ENCODE measurements around the gene PRRG2.
"Not testable (repeated sequence)": the region's sequence is repeated elsewhere in the genome, so short reads cannot be mapped to it uniquely, and the experiment has no call there.

Gene PRRG2

GRCh38 chr19:49626226-49626625 lies 45.1 kb downstream of the PRRG2 start:
- CTCF ChIA-PET: no interaction called here
- no peak for DNase-seq (ENCODE audit: extremely low spot score)
- POLR2A ChIA-PET: no interaction called here
- TF ChIP-seq CTCF (IDR thresholded peaks at IDR 0.05; ENCODE audit: control extremely low read depth, extremely low read depth, low read depth, missing control alignments): no peak

- no peak for DNase-seq (ENCODE audit: extremely low spot score)
- ChIA-PET CTCF (no interaction called here), POLR2A (no interaction called here)
- no peak for TF ChIP-seq CTCF (IDR thresholded peaks at IDR 0.05; ENCODE audit: control extremely low read depth, extremely low read depth, low read depth, missing control alignments)
These were observed 48.5 kb downstream of the PRRG2 start for GRCh38 chr19:49629659-49630058.

- DNase-seq (ENCODE audit: extremely low spot score): no peak
- CTCF ChIA-PET: interaction anchor here (0.8 to 1.2 kb wide), 2 partner anchors 24 to 42 kb away, joined by 3 read pairs; no protein-coding TSS in a partner anchor
- no peak for TF ChIP-seq CTCF (IDR thresholded peaks at IDR 0.05; ENCODE audit: control extremely low read depth, extremely low read depth, low read depth, missing control alignments)
- POLR2A ChIA-PET: interaction anchor here (0.6 kb wide), 1 partner anchor 137 kb away, joined by 4 read pairs; no protein-coding TSS in a partner anchor
These were observed 50.0 kb downstream of the PRRG2 start for GRCh38 chr19:49631014-49631588.

GRCh38 chr19:49631610-49632192 lies 50.6 kb downstream of the PRRG2 start:
- DNase-seq (ENCODE audit: extremely low spot score): no peak
- ChIA-PET CTCF (interaction anchor here (0.8 kb wide), 1 partner anchor 41 kb away, joined by 3 read pairs; no protein-coding TSS in a partner anchor), POLR2A (interaction anchor here (0.6 kb wide), 1 partner anchor 137 kb away, joined by 4 read pairs; no protein-coding TSS in a partner anchor)
- TF ChIP-seq CTCF (IDR thresholded peaks at IDR 0.05; ENCODE audit: control extremely low read depth, extremely low read depth, low read depth, missing control alignments): no peak

GRCh38 chr19:49632576-49632975 lies 51.5 kb downstream of the PRRG2 start:
- no peak for DNase-seq (ENCODE audit: extremely low spot score)
- ChIA-PET POLR2A (no interaction called here), CTCF (interaction anchor here (2.5 kb wide), 1 partner anchor 39 kb away, joined by 5 read pairs; no protein-coding TSS in a partner anchor)
- TF ChIP-seq CTCF (IDR thresholded peaks at IDR 0.05; ENCODE audit: control extremely low read depth, extremely low read depth, low read depth, missing control alignments): no peak

GRCh38 chr19:49633273-49633672 lies 52.2 kb downstream of the PRRG2 start:
- CTCF ChIA-PET: interaction anchor here (1.4 to 2.5 kb wide), 2 partner anchors 16 to 39 kb away, joined by 4 to 5 read pairs; no protein-coding TSS in a partner anchor
- POLR2A ChIA-PET; DNase-seq (ENCODE audit: extremely low spot score): not testable (repeated sequence)
